Right renal cortex interstitium (tissue), 3 donors: Measurements from ENCODE around the gene C22orf23. TPM values are rescaled to one million over a fixed set of nuclear protein-coding genes. Genes with fewer than 3 reads are reported as not detected.
"Not testable (repeated sequence)": the region's sequence is repeated elsewhere in the genome, so short reads cannot be mapped to it uniquely, and the experiment has no call there.

Experiments
- DNase-seq, 3 donors: peaks; one replicate each; pipeline ENCODE4 v3.0.0-alpha.2; 2013; ENCODE audit warnings: low read depth in 3 of 3, low spot score in 2 of 3
- polyA plus RNA-seq, 3 donors: library from polyadenylated mRNA; unstranded; fragments of 120-200 nt; gene quantifications; one replicate each; pipeline ENCODE4 v1.2.1, GENCODE V29; 2013; ENCODE audit not compliant: insufficient read length in 3 of 3

The C22orf23 gene
- polyA plus RNA-seq, 3 donors: 5.8 to 6.5 (median 5.9) TPM

DNA sequence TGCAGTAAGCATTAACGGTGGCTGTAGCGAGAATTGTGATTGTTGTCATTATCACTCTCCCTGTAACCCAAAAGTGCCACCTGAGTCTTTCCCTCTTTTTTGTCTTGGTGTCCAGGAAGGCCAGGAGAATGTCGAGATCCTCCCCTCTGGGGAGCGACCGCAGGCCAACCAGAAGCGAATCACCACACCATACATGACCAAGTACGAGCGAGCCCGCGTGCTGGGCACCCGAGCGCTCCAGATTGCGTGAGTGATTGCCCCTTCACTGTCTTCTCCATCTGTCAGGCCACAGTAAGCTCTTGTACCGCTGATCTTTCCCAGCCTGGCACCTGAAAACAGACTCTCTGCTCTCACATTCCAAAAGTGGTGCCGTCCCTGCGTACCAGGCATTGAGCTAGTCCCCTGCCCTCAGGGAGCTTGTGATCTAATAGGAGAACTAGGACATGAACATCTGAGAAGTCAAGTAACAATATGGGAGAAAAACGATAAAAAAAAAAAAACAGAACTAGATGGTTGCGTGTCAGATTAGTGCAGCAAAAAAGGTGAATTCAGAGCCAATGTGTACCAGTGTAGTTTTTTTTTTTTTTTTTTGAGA is 5.9 kb upstream of the C22orf23 start:
- DNase-seq: no peak

DNA sequence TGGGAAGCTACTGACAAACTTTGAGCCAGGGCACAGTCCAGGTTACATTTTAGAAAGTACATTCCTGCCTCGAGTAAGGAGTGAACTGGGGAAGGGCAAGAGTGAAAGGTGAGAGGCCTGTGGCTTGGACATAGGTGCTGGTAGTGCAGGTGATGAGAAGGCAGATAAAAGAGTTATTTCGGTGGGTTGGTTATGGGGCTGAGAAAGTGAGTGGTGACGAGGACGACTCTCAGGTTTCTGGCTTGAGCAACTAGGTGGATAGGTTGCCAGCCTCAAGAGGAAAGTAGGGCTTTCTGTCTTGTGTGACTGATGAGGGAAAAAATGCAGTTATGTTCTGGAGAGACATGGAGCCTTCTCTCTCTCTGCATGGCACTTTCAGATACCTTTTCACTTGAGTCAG is 3.8 kb upstream of the C22orf23 start:
- DNase-seq: no peak

DNA sequence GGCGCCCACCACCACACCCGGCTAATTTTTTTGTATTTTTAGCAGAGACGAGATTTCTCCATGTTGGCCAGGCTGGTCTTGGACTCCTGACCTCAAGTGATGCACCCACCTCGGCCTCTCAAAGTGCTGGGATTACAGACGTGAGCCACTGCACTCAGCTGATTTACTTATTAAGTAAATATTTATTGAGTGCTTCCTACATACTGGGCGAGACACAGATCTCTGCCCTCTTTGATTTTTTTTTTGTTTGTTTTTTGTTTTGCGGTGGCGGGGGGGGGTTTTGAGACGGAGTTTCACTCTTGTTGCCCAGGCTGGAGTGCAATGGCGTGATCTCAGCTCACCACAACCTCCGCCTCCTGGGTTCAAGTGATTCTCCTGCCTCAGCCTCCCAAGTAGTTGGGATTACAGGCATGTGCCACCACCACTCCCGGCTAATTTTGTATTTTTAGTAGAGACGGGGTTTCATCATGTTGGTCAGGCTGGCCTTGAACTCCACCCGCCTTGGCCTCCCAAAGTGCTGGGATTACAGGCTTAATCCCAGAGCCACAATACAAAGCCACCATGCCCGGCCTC is 2.5 kb upstream of the C22orf23 start:
- DNase-seq: not testable (repeated sequence)

DNA sequence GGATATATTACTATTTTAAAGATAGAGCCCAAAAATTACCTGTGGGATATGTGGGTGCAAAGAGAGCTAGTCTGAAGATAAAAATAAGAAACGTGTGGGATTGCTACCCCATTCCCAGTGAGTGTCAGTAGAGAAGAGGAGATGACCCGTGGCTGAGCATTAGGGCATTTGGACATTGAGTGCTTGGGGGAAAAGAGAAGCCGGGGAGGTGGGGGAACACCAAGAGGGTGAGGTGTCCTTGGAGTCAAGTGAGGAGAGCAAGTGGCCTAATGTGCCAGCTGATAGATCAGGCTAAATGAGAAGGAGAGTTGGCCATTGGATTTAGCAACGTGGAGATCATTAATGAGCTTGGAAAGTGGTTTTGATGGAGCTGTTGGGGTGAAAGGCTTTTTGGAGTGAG is 1.3 kb upstream of the C22orf23 start:
- no peak for DNase-seq

DNA sequence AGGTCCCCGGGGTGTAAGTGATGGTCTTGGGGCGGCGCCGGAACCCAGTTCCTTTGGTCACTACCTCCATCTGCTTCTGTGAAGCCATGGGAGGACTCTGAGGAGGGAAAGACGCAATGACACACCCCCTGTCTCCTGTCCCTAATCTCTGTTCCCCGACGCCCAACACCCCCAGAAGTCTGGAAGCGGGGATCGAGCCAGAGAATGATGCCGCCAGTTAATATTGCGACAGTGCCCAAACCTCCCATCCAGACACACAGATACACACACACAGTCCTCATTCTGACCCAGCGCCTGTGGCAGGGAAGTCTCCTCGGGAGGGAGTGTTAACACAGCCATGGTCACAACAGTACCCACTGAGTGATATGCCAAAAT is 352 bp downstream of the C22orf23 start:
- DNase-seq: no peak

DNA sequence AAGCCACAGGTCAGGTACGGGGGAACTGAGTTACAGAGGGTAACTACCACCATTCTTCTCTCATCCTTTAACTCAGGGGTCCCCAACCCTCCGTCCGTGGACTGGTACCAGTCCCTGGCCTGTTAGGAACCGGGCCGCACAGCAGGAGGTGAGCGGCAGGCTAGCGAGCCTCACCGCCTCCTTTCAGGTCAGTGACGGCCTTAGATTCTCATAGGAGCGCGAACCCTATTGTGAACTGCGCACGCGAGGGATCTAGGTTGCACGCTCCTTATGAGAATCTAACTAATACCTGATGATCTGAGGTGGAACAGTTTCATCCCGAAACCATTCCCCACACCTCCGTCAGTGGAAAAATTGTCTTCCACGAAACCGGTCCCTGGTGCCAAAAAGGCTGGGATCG is 772 bp downstream of the C22orf23 start:
- not testable (repeated sequence) for DNase-seq

DNA sequence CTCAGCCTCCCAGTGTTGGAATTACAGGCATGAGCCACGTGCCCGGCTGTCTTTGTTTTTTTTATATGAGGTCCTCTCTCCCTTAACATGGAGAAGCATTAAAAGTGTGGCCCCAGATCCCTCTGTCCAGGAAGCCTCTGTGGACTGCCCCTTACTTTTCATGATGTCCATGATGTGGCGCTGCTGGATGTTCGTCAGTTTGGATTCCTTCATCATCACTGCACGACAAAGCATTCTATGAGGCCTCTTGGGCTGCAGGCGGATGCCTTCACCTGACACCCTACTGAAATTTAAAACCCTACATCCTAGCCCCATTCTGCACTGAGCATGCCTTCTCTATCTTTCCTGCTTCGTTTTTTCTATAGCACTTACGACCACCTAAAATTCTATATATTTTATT is 2.1 kb downstream of the C22orf23 start:
- no peak for DNase-seq

DNA sequence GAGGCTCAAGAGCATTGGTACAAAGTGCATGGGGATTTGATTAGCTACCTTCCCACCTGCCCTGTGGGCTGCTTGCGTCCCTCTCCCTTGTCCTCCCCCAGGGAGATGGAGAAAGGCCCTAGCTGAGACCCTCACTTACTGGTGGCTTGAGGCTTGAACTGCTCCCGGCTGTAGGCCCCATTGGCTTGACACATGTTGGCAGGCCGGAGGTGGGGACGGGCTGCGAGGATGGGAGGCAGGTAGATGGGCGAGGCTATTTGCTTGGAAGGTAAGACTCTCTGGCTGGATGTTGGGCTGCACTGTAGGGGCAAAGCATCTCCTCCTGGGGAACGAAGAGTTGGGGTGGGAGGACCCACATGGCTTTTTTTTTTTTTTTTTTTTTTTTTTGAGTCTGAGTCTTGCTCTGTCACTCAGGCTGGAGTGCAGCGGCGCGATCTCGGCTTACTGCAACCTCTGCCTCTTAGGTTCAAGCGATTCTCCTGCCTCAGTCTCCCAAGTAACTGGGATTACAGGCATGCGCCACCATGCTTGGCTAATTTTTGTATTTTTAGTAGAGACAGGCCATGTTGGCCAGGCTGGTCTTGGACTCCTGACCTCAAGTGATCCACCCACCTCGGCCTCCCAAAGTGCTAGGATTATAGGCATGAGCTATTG is 6.1 kb downstream of the C22orf23 start:
- DNase-seq: not testable (repeated sequence)

DNA sequence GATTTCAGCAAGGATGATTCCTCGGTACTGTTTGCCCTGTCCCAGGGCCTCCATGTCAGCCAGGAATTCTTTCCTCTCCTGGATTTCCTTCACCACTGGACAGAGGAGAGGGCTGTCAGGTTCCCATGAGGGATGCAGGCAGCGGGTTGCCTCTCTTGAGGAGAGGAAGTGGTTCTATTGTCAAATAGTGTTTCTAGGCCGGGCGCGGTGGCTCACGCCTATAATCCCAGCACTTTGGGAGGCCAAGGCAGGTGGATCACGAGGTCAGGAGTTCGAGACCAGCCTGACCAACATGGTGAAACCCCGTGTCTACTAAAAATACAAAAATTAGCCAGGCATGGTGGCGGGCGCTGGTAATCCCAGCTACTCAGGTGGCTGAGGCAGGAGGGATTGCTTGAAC is 9.0 kb downstream of the C22orf23 start:
- DNase-seq: not testable (repeated sequence)

DNA sequence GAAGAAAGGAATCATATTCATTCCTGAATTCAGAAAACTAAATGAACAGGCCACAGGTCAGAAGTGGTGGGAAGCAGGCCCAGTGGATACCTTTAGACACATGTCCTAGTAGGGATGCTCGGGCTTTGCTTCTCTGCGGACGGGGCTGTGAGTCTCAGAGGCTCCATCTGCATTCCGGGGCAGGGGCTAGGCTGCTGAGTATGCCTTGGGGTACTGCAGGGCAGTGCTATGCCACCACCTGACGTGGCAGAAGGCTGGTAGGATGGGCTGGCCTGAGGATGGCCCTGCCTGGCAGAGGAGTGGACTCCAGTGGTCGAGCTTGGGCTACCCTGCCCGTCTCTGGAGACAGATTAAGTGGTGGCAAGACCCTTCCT is 9.6 kb downstream of the C22orf23 start:
- DNase-seq: no peak

DNA sequence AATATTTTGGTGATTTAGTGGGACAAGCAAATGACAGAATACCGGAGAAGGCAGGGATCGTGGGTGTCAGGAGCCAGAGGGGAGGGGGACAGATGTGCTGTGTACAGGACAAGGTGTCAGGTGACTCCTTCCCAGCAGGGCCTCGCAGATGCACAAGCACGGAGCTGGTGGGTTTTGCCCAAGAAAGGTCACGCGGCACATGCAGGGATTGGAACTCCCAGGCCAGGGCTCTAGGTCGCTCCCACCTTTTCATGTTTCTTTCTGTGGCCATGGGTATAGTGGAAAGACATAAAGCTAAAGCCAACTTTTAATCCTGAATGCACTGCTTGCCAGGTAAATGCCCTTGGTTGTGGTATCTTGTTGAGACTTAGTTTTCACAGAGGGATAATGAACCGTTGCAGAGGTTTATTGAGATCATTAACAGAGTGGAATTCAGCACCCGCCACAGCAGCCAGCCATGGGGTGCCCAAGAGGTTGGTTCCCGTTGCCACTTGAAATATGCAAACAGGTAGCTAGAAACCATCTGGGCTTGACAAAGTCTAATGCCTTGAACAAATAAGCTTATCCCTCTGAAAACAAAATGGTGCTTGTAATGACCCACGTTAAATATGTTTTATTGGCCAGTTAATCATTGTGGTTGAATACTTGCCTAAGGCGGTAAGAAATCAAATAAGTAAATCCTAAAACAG is 10.1 kb downstream of the C22orf23 start:
- no peak for DNase-seq

DNA sequence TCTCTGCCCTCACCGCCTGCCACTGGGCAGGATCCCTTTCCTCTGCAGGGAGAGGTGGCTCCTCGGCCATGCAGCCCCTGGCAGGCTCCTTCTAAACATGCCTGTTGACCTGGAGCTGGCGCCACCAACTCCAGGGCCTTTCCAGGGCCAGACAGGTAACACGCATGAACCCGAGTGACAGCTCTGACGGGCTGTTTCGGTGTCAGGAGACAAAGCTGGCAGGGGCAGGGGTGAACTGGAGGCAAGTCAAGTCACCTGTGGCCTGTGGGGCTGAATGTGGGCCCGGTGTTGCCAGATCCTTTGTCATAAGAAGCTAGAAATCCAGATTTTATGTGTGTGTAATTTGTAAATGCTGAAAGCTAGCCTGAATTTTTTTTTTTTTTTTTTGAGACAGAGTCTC is 11.3 kb downstream of the C22orf23 start:
- DNase-seq: no peak

DNA sequence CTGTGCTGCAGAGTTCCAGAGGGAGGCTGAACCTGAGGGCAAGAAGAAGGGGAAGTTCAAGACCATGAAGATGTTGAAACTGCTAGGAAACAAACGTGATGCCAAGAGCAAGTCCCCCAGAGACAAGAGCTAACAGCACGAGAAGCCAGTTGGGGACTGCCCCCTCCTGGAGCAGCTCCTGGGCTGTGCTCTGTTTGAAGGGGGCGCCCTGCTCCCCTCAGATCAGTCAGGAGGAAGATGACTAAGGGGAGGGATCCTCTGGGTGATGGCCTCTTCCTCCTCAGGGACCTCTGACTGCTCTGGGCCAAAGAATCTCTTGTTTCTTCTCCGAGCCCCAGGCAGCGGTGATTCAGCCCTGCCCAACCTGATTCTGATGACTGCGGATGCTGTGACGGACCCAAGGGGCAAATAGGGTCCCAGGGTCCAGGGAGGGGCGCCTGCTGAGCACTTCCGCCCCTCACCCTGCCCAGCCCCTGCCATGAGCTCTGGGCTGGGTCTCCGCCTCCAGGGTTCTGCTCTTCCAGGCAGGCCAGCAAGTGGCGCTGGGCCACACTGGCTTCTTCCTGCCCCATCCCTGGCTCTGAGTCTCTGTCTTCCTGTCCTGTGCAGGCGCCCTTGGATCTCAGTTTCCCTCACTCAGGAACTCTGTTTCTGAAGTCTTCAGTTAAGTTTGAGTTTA is 12.6 kb downstream of the C22orf23 start:
- DNase-seq: no peak

DNA sequence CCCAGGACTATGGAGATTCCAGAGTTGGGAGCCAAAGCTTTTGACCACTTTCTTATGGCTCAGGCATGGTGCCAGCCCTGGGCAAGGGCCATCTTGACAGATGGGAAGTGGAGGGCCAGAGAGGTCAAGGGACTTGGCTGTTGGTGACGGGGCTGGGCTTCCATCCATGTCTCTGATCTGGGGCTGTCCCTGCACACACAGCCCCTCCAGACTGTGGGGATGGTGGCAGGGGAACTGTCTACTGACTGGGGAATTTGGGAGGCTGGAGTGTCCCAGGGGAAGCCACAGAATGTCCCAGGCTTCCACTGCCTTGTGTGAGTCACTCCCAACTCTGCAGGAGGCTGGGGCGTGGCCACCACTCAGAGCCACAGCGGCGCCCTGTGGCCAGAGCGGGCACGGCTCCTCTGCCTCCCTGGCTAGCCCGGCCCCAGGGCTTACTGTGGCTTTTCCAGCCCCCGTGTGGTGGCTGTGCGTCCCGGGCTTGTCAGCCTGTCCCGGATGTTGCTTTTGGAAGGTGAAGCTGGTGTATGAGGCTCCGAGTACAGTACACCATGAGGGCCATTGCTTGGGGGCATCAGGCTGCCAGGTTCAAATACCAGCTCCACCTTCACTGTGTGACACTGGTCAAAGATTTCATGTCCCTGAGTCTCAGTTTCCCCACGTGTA is 19.6 kb downstream of the C22orf23 start:
- no peak for DNase-seq

DNA sequence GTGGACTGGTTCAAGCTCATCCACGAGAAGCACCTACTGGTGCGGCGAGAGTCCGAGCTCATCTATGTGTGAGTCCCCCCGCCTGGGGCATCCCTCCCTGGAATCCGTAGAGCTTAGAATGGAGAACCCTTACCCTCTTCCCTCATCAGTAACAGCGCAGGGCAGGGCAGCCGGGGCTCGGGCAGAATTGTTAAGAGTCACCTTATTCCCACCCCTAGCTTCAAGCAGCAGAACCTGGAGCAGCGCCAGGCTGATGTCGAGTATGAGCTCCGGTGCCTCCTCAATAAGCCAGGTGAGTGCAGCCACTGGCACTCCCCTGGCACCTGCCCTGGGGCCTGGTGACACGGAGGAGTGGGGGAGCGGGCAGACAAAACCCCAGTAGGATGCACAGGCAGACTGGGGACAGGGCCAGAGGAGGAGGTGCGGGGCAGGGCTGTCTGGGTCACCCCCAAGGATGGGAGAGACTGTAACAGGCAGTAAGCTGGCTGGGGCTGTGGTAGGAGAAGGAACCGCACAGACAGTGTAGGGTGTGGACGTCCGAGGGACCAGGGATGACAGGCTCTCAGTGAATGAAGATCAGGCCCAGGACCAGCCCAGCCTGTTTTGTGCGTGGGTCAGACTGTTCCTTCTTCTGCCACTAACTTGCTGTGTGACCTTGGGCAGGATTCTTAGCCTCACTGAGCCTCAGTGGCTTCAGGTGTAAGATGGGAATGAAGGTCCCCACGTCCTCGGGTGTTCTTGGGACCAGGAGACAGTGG is 20.4 kb downstream of the C22orf23 start:
- no peak for DNase-seq

DNA sequence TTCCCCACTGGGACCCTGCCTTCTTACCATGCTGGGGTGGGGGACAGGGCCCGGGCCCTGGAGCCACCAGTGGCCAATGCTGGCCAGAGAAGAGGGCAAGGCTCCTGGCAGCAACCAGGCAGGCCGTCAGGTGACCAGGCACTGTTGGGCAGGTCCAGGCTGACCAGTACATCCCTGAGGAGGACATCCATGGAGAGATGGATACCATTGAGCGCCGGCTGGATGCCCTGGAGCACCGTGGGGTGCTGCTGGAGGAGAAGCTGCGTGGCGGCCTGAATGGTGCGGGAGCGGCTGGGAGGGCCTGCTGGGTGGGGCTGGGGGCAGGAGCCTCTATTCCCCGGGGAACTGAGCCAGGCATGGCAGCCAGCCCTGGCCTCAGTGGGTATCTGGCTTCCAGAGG is 21.0 kb downstream of the C22orf23 start:
- DNase-seq: no peak

DNA sequence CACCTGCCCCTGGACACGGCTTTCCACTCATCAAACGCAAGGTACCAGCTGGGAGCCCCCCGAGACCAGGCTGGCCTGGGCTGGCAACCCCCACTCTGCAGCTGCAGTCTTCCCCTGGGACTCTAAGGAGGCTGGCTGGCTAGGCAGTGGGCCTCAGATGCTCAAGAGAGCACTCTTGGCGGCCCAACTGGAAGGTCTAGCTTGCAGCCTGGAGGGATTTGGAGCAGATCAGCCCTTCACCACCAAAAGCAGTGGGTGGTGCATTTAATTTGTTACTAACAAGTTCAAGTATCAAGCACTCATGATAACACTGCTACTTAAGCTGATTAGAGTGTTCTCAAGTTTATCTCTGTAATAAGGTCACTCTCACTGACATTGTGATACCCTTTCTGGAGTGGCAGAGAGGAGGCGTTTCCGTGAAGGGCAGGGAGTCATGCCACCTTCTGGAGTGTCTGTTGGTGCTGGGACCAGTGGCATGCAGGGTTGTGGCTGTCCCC is 21.5 kb downstream of the C22orf23 start:
- DNase-seq: no peak

DNA sequence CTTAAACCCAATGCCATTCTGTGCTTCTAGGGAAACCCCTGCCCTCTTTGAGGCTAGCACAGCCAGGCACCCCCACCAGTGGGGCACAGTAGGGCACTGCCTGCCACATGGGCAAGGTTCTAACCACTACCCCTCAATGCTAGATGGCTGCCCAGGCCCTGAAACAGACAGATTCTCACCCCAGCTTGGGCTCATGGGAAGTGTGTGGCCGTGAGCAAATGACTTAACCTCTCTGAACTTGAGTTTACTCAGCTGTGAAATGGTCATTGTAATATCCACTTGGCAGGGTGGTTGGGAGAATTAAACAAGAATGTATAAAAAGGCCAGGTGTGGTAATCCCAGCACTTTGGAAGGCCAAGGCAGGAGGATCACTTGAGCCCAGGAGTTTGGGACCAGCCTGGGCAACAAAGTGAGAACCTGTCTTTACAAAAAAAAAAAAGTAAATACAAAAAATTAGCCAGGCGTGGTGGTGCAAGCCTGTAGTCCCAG is 22.4 kb downstream of the C22orf23 start:
- no peak for DNase-seq

DNA sequence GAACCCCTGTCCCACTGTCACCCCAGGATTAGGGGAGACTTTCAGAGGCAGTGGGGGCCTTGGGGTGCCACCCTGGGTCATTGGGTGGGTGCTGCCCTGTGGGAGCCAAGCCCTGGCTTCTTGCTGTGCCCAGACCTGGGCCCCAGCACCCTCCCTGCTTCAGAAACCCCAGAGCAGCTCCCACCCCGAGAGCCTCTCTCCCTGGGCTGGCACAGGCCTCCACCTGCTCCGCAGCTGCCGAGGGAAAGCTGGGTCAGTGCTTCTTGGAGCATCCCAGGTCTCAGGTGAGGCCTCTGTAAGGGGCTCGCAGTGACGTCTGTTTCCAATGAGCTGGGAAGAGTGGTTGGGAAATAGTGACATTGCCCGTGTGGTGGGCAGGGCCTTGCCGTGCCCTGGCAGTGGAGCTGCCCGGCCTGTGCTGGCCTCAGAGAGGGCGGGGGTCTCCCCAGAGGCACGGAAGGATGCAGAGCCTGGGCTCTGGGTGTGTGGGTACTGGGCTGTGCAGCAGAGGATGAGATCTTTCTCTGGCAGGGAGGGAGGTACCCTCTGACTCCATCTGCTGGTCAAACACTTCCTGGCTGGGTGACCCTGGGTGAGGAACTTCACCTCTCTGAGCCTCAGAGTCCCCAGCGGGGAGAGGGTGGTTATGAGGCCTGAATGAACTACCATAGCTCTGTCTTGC is 23.0 kb downstream of the C22orf23 start:
- DNase-seq: no peak
